ENCODE data around the gene MBNL1.

The MBNL1 gene

GRCh38 chr3:152268555-152269055, at the start of gene MBNL1:
MBNL1 (plus strand) TSS chr3:152268929; CDS start chr3:152300194, 31,265 bp downstream.
- H3K4me3 ChIP-seq (ENCODE audit: low read depth, low read length), result peak within 1 kb of the TSS; percentile 89
- peak; percentile 86 for DNase-seq (ENCODE audit: low read depth)
- no peak for TF ChIP-seq CTCF (IDR thresholded peaks at IDR 0.05; ENCODE audit: low read depth, low read length, missing control alignments)

- DNase-seq (ENCODE audit: low read depth), result no peak
- TF ChIP-seq CTCF (IDR thresholded peaks at IDR 0.05; ENCODE audit: low read depth, low read length, missing control alignments), result no peak
- no peak overlapping the region for H3K4me3 ChIP-seq (ENCODE audit: low read depth, low read length)
Observed at GRCh38 chr3:152219216-152219615, 49.5 kb upstream of the MBNL1 start.

- no peak for TF ChIP-seq CTCF (IDR thresholded peaks at IDR 0.05; ENCODE audit: low read depth, low read length, missing control alignments)
- no peak for DNase-seq (ENCODE audit: low read depth)
- no peak overlapping the region for H3K4me3 ChIP-seq (ENCODE audit: low read depth, low read length)
Observed at GRCh38 chr3:152219769-152220255, 48.9 kb upstream of the MBNL1 start.

- DNase-seq (ENCODE audit: low read depth), result no peak
- no peak for TF ChIP-seq CTCF (IDR thresholded peaks at IDR 0.05; ENCODE audit: low read depth, low read length, missing control alignments)
Observed at GRCh38 chr3:152222327-152222726, 46.4 kb upstream of the MBNL1 start.

GRCh38 chr3:152225201-152225600, 43.5 kb upstream of the MBNL1 start:
- TF ChIP-seq CTCF (IDR thresholded peaks at IDR 0.05; ENCODE audit: low read depth, low read length, missing control alignments), result no peak
- no peak overlapping the region for H3K4me3 ChIP-seq (ENCODE audit: low read depth, low read length)
- no peak for DNase-seq (ENCODE audit: low read depth)

More at GRCh38 chr3:152222327-152222726, 46.4 kb upstream of the MBNL1 start:
- H3K4me3 ChIP-seq (ENCODE audit: low read depth, low read length), result no peak overlapping the region

- TF ChIP-seq CTCF (IDR thresholded peaks at IDR 0.05; ENCODE audit: low read depth, low read length, missing control alignments), result no peak
- DNase-seq (ENCODE audit: low read depth), result no peak
- H3K4me3 ChIP-seq (ENCODE audit: low read depth, low read length), result no peak overlapping the region
Observed at GRCh38 chr3:152226176-152226575, 42.6 kb upstream of the MBNL1 start.

GRCh38 chr3:152227027-152227426, 41.7 kb upstream of the MBNL1 start:
- H3K4me3 ChIP-seq (ENCODE audit: low read depth, low read length), result no peak overlapping the region
- DNase-seq (ENCODE audit: low read depth), result no peak
- no peak for TF ChIP-seq CTCF (IDR thresholded peaks at IDR 0.05; ENCODE audit: low read depth, low read length, missing control alignments)

All from GM12864 (cell line).